GM13977 (cell line): ENCODE measurements around the gene ADGRF4.

Experiments used
- DNase-seq: peaks from one replicate; pipeline ENCODE4 v3.0.0; 2012; ENCODE audit warnings: low spot score
- in situ Hi-C: fragments of 300-500 bp; cut with MboI; formaldehyde crosslinking; loops from one replicate; pipeline ENCODE4 v1.12.0; 2022; ENCODE audit warnings: low sequenced_read_pairs, low pct_unique_long_range_greater_than_20kb, mixed read lengths, inconsistent platforms; ENCODE audit not compliant: unreplicated experiment
- TF ChIP-seq, protein P1 (sequence below): IDR thresholded peaks from 2 replicates; pipeline ENCODE4 v1.5.1; 2012; ENCODE audit warnings: mild to moderate bottlenecking, control low read depth; ENCODE audit not compliant: insufficient read depth; ENCODE audit errors: extremely low read depth, missing control alignments

Gene ADGRF4

DNA sequence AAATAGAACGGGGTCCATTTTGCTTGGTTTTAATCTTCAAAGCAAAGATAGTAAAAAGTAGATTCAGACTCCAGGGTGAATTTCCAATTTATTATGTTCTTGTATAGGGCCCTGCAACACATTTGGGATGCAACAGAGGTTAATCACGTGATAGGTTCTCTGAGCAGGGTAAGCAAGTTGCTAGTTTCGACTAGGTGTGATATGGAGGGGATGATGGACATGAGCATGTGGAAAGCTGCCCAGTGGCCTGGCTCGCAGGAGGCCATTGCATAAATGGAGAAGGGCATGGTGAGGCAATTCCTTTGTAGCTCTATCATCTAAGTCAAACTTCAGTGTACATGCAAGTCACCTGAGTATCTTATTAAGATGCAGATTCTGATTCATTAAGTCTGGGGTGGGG is 17.7 kb upstream of the ADGRF4 start:
- TF ChIP-seq, protein P1, sequence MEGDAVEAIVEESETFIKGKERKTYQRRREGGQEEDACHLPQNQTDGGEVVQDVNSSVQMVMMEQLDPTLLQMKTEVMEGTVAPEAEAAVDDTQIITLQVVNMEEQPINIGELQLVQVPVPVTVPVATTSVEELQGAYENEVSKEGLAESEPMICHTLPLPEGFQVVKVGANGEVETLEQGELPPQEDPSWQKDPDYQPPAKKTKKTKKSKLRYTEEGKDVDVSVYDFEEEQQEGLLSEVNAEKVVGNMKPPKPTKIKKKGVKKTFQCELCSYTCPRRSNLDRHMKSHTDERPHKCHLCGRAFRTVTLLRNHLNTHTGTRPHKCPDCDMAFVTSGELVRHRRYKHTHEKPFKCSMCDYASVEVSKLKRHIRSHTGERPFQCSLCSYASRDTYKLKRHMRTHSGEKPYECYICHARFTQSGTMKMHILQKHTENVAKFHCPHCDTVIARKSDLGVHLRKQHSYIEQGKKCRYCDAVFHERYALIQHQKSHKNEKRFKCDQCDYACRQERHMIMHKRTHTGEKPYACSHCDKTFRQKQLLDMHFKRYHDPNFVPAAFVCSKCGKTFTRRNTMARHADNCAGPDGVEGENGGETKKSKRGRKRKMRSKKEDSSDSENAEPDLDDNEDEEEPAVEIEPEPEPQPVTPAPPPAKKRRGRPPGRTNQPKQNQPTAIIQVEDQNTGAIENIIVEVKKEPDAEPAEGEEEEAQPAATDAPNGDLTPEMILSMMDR: no peak
- no peak for DNase-seq
- in situ Hi-C loops: no loop called here

DNA sequence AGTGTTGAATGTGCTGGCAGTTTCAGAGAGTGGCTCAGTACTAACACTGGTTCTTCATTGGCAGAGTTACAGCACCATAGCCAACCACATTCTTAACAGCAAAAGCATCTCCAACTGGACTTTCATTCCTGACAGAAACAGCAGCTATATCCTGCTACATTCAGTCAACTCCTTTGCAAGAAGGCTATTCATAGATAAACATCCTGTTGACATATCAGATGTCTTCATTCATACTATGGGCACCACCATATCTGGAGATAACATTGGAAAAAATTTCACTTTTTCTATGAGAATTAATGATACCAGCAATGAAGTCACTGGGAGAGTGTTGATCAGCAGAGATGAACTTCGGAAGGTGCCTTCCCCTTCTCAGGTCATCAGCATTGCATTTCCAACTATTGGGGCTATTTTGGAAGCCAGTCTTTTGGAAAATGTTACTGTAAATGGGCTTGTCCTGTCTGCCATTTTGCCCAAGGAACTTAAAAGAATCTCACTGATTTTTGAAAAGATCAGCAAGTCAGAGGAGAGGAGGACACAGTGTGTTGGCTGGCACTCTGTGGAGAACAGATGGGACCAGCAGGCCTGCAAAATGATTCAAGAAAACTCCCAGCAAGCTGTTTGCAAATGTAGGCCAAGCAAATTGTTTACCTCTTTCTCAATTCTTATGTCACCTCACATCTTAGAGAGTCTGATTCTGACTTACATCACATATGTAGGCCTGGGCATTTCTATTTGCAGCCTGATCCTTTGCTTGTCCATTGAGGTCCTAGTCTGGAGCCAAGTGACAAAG is 17.0 kb upstream of the ADGRF4 start:
- TF ChIP-seq, protein P1: no peak
- DNase-seq: no peak
- in situ Hi-C loops: no loop called here

DNA sequence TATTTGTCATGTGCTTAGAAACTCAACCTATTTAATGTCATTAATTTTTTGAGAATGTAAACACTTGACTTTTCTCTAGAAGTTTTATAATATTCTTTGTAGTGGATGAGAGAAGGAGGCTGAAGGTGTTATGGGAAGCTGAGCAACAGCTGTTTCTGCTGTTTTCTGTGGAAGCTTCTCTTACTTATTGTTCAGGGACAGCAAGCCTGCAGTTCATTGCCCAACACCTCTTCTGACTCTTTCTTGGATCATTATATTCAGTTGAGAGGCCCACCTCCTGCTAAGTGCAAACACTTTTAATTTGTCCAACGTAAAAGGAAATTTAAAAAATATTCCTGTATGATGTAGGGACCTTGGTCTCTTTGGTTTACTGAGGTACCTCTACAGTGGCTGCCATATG is 12.0 kb upstream of the ADGRF4 start:
- in situ Hi-C loops: no loop called here
- TF ChIP-seq, protein P1: no peak
- DNase-seq: no peak

DNA sequence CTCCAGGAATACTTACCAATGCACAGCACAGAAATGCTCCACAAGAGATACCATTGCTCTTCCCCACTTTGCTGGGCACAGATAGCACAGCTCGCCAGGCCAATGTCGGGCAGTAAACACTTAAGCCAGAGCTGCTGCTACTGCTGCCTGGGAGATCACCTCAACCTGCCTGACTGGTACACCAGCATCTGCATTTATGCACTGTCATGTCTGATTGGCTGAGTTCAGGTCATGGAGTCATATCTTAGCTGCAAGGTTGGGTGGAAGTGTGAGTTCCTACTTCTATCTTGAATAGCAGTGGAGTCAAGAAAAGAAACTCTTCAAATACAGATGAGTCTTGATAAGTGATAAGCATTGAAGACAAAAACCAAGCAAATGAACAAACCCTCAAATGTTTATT is 10.9 kb upstream of the ADGRF4 start:
- TF ChIP-seq, protein P1: no peak
- in situ Hi-C loops: no loop called here

DNA sequence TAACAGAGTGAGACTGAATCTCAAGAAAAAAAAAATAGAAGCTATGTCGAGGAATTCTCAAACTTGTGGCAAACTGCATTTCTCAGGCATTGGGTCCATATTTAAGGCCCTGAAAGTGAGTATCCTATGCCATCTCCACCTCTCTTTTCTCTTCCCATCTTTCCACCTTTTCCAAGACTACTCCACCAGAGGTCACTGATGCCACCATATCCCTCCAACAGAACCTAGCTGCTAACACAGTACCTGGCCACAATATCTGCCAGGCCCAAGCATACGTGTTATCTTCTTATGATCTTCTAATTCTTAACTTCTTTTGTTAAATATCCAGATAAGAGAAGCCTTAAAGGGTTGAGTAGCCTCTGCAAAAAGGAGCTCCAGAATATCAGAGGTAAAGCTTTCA is 8.2 kb upstream of the ADGRF4 start:
- DNase-seq: no peak
- in situ Hi-C loops: no loop called here
- TF ChIP-seq, protein P1: no peak

More for the DNA sequence above, 10.9 kb upstream of the ADGRF4 start:
- DNase-seq: no peak

DNA sequence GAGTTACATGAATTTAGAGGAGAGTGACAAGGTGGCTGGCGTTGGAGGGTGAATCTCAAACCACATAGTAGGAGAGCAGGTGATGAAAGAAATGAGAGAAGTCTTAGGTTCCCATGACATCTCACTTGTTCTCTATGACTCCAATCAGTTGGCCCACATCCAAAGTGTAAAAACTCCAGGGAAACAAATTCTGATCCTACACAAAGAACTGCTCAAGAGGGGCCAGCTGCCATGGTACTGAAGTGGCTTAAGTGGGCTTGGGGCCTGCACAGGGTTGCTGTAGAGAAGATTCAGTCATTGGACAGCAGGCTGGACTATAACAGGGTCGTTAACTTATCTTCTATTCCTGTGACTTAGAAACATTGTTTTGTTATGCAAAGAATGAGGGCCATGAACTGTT is 7.6 kb upstream of the ADGRF4 start:
- in situ Hi-C loops: no loop called here
- no peak for DNase-seq
- TF ChIP-seq, protein P1: no peak

DNA sequence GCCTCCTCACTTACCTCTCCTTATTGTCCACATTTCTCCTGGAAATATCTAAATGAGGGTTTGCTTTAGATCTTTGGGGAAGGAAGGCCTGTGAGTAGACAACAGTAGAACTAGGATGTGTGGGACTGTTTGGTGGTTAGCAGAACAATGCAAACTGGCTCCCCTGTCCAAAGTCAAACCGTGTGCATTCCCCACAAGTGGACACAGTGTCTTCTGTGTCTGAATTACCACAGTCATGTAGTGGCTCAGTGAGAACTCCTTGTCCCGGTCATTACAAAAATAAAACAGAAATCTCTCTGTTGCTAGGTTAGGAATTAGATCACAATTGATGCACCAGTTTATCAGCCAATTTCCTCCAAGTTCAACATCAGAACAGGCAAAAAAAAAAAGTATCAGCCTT is 455 bp upstream of the ADGRF4 start:
- in situ Hi-C loops: no loop called here
- no peak for DNase-seq
- TF ChIP-seq, protein P1: no peak
